Measurements from ENCODE around the gene GABRG3. TPM values are rescaled to one million over a fixed set of nuclear protein-coding genes. Genes with fewer than 3 reads are reported as not detected.

Gene GABRG3
- total and polyA plus RNA-seq, 10 of the 15 experiments (the other 5 are each of a cell fraction or from before 2014, with no cell fraction given), result 0.15 TPM; not detected in 9

DNA sequence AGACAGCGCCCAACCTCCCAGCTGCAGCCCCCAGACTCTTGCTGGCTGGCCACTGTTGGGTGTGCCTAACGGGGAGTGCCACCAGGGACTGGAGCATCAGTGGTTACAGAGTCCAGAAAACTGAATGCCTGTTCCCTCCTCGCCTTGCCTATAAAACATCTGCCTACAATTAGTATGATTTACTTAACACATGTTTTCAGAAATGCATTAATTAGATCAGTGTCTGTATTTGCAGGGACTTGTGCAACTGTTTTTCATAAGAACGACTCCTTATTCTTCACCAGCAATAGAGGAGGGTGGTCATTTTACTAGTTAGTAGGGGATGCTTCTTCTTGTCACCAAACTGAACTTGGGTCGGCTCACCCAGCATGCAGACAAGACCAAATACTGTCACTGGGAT lies 248.7 kb downstream of the GABRG3 start:
- in situ Hi-C loops (cut with MboI), result no loop called here
- no TSS peak for BruUV-seq (replicated peaks)

GRCh38 chr15:27220199-27220598 lies 249.2 kb downstream of the GABRG3 start:
- no peaks in the 10 kb centered on the region for H3K79me2 ChIP-seq (ENCODE audit: control insufficient read depth, insufficient read depth, low read length)
- H3K27ac ChIP-seq (ENCODE audit: control insufficient read depth, insufficient read depth), result no peak overlapping the region
- no peaks in the 10 kb centered on the region for H3K27me3 ChIP-seq (replicated peaks in 1 of 2; ENCODE audit: control insufficient read depth in 2 of 2, insufficient read depth in 2 of 2, low read length in 1 of 2)
- H4K20me1 ChIP-seq (ENCODE audit: control insufficient read depth, insufficient read depth), result no peaks in the 10 kb centered on the region
- no peak for ATAC-seq
- ChIA-PET POLR2A (no interaction called here), CTCF (no interaction called here), SMC1A (ENCODE audit: uncharacterized antibody, unreplicated experiment) (no interaction called here), RAD21 (ENCODE audit: unreplicated experiment) (no interaction called here)
- in situ Hi-C loops (cut with MboI) (no loop called here), intact Hi-C loops (cut with micrococcal nuclease; ENCODE audit: unreplicated experiment) (no loop called here)
- H3K4me2 ChIP-seq (ENCODE audit: control insufficient read depth, insufficient read depth), result no peak overlapping the region
- no peaks in the 10 kb centered on the region for H3K4me1 ChIP-seq (ENCODE audit: control insufficient read depth, insufficient read depth, low read length)
- H2AFZ ChIP-seq (ENCODE audit: control insufficient read depth, low read depth, low read length), result no peak overlapping the region
- H3K36me3 ChIP-seq (ENCODE audit: control insufficient read depth in 2 of 2, insufficient read depth in 2 of 2, low read length in 1 of 2), result no peaks in the 10 kb centered on the region
- WGBS (ENCODE audit: insufficient coverage, insufficient replicate concordance, low lambda C conversion rate, missing lambda C conversion rate), result 0% methylated on average over 4 of the region's 4 CpGs
- no peak for FAIRE-seq
- H3K9me3 ChIP-seq (replicated peaks; ENCODE audit: control insufficient read depth, insufficient read depth, low read length), result peaks cover 2% of the 10 kb centered on the region; the same call in 1 of the 3 replicates
- H3K9ac ChIP-seq (ENCODE audit: control insufficient read depth, insufficient read depth, low read length), result no peak overlapping the region
- BruUV-seq (replicated peaks), result no TSS peak
- H3K4me3 ChIP-seq, result no peak overlapping the region
- DNase-seq (ENCODE audit: low read depth, low spot score), result no peak
- no peak for TF ChIP-seq POLR2AphosphoS5 (IDR thresholded peaks at IDR 0.05; ENCODE audit: low read length)
- no peak for TF ChIP-seq ZNF274 (IDR thresholded peaks at IDR 0.05; ENCODE audit: insufficient read depth, insufficient read length)
- TF ChIP-seq SREBF2 (IDR thresholded peaks at IDR 0.05; ENCODE audit: low read length), result no peak
- TF ChIP-seq, protein P1, sequence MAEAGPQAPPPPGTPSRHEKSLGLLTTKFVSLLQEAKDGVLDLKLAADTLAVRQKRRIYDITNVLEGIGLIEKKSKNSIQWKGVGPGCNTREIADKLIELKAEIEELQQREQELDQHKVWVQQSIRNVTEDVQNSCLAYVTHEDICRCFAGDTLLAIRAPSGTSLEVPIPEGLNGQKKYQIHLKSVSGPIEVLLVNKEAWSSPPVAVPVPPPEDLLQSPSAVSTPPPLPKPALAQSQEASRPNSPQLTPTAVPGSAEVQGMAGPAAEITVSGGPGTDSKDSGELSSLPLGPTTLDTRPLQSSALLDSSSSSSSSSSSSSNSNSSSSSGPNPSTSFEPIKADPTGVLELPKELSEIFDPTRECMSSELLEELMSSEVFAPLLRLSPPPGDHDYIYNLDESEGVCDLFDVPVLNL (IDR thresholded peaks at IDR 0.05; ENCODE audit: low read depth, low read length), result no peak
- TF ChIP-seq IRF4 (IDR thresholded peaks at IDR 0.05; ENCODE audit: low read depth, low read length), result no peak
- no peak for TF ChIP-seq BCL11A (IDR thresholded peaks at IDR 0.05; ENCODE audit: low read depth, low read length)
- TF ChIP-seq, protein P2, sequence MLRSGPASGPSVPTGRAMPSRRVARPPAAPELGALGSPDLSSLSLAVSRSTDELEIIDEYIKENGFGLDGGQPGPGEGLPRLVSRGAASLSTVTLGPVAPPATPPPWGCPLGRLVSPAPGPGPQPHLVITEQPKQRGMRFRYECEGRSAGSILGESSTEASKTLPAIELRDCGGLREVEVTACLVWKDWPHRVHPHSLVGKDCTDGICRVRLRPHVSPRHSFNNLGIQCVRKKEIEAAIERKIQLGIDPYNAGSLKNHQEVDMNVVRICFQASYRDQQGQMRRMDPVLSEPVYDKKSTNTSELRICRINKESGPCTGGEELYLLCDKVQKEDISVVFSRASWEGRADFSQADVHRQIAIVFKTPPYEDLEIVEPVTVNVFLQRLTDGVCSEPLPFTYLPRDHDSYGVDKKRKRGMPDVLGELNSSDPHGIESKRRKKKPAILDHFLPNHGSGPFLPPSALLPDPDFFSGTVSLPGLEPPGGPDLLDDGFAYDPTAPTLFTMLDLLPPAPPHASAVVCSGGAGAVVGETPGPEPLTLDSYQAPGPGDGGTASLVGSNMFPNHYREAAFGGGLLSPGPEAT (IDR thresholded peaks at IDR 0.05; ENCODE audit: low read depth), result no peak
- TF ChIP-seq SMARCA5 (IDR thresholded peaks at IDR 0.05), result no peak
- TF ChIP-seq TARDBP (IDR thresholded peaks at IDR 0.05; ENCODE audit: borderline replicate concordance), result no peak
- no peak for TF ChIP-seq POLR2AphosphoS2 (IDR thresholded peaks at IDR 0.05; ENCODE audit: low read depth, low read length)
- no peak for TF ChIP-seq CHD4 (IDR thresholded peaks at IDR 0.05)
- no peak for TF ChIP-seq NFIC (IDR thresholded peaks at IDR 0.05; ENCODE audit: low read depth, low read length)
- TF ChIP-seq SMAD5 (IDR thresholded peaks at IDR 0.05; ENCODE audit: low read depth), result no peak
- TF ChIP-seq HCFC1 (IDR thresholded peaks at IDR 0.05; ENCODE audit: low read length), result no peak
- TF ChIP-seq CREB1 (IDR thresholded peaks at IDR 0.05; ENCODE audit: low read depth), result no peak
- TF ChIP-seq YY1 (IDR thresholded peaks at IDR 0.05; ENCODE audit: low read depth, low read length), result no peak
- no peak for TF ChIP-seq RUNX3 (IDR thresholded peaks at IDR 0.05; ENCODE audit: low read length)

More for the DNA sequence above, 248.7 kb downstream of the GABRG3 start:
- ATAC-seq, result no peak
- ChIA-PET POLR2A (no interaction called here), RAD21 (ENCODE audit: unreplicated experiment) (no interaction called here), CTCF (no interaction called here), SMC1A (ENCODE audit: uncharacterized antibody, unreplicated experiment) (no interaction called here)
- Histone ChIP-seq H3K27ac (ENCODE audit: control insufficient read depth, insufficient read depth) (no peak overlapping the region), H3K27me3 (replicated peaks in 1 of 2; ENCODE audit: control insufficient read depth in 2 of 2, insufficient read depth in 2 of 2, low read length in 1 of 2) (no peaks in the 10 kb centered on the region), H3K79me2 (ENCODE audit: control insufficient read depth, insufficient read depth, low read length) (no peaks in the 10 kb centered on the region), H3K9me3 (replicated peaks; ENCODE audit: control insufficient read depth, insufficient read depth, low read length) (peaks cover 2% of the 10 kb centered on the region; the same call in 1 of the 3 replicates), H3K4me1 (ENCODE audit: control insufficient read depth, insufficient read depth, low read length) (no peaks in the 10 kb centered on the region), H3K36me3 (ENCODE audit: control insufficient read depth in 2 of 2, insufficient read depth in 2 of 2, low read length in 1 of 2) (no peaks in the 10 kb centered on the region), H2AFZ (ENCODE audit: control insufficient read depth, low read depth, low read length) (no peak overlapping the region), H3K4me3 (no peak overlapping the region), H4K20me1 (ENCODE audit: control insufficient read depth, insufficient read depth) (no peaks in the 10 kb centered on the region), H3K4me2 (ENCODE audit: control insufficient read depth, insufficient read depth) (no peak overlapping the region), H3K9ac (ENCODE audit: control insufficient read depth, insufficient read depth, low read length) (no peak overlapping the region)
- WGBS (ENCODE audit: insufficient coverage, insufficient replicate concordance, low lambda C conversion rate, missing lambda C conversion rate), result 0% methylated on average over 5 of the region's 5 CpGs
- intact Hi-C loops (cut with micrococcal nuclease; ENCODE audit: unreplicated experiment), result no loop called here
- no peak for DNase-seq (ENCODE audit: low read depth, low spot score)
- no peak for TF ChIP-seq ETV6 (conservative IDR thresholded peaks at IDR 0.05 in 1 of 2, IDR thresholded peaks at IDR 0.05 in 1 of 2; ENCODE audit: borderline replicate concordance in 1 of 2, low read depth in 1 of 2)
- no peak for TF ChIP-seq DPF2 (IDR thresholded peaks at IDR 0.05)
- TF ChIP-seq ESRRA (IDR thresholded peaks at IDR 0.05; ENCODE audit: low read length), result no peak
- TF ChIP-seq ZBED1 (IDR thresholded peaks at IDR 0.05; ENCODE audit: borderline replicate concordance), result no peak
- no peak for TF ChIP-seq MEF2B (IDR thresholded peaks at IDR 0.05; ENCODE audit: partially characterized antibody, poor library complexity, severe bottlenecking)
- no peak for TF ChIP-seq MEF2A (IDR thresholded peaks at IDR 0.05; ENCODE audit: insufficient read depth, low read depth, low read length)
- TF ChIP-seq NFYB (IDR thresholded peaks at IDR 0.05; ENCODE audit: insufficient read depth, low read depth, low read length), result no peak
- TF ChIP-seq RAD51 (IDR thresholded peaks at IDR 0.05), result no peak
- FAIRE-seq, result no peak
